Right lobe of liver (tissue), 6 donors: ENCODE measurements around the gene SPRR1A. TPM values are rescaled to one million over a fixed set of nuclear protein-coding genes. Genes with fewer than 3 reads are reported as not detected.

Source experiments
- ATAC-seq, 4 donors: fragments of 200-7000 bp; cut with Tn5 transposase; one replicate each; pipeline ENCODE4 v1.9.1; 2020; ENCODE audit warnings: mild to moderate bottlenecking in 4 of 4, moderate library complexity in 4 of 4
- DNase-seq, 3 donors: peaks; one replicate each; pipeline ENCODE4 v3.0.0-alpha.2; 2020
- H3K27ac ChIP-seq, 3 donors: fragments of 200-600 bp; one replicate each; pipeline ENCODE4 v1.8.0; 2022
- H3K27me3 ChIP-seq, 2 donors: fragments of 200-600 bp; one replicate each; pipeline ENCODE4 v1.8.0; 2022
- H3K36me3 ChIP-seq, 4 donors: fragments of 200-600 bp; sonication (generic) in 1 of 4; one replicate each; pipeline versions ENCODE4 v1.5.1 to v1.8.0; 2017 to 2022; ENCODE audit warnings: control low read depth in 1 of 4
- H3K4me1 ChIP-seq, 4 donors: fragments of 200-600 bp; sonication (generic) in 1 of 4; one replicate each; pipeline versions ENCODE4 v1.5.1 to v1.8.0; 2017 to 2022; ENCODE audit warnings: control low read depth in 1 of 4
- H3K4me3 ChIP-seq, 3 donors: fragments of 200-600 bp; one replicate each; pipeline ENCODE4 v1.8.0; 2022
- H3K9me3 ChIP-seq, 4 donors: fragments of 200-600 bp; sonication (generic) in 1 of 4; one replicate each; pipeline versions ENCODE4 v1.5.1 to v1.8.0; 2017 to 2022; ENCODE audit warnings: control low read depth in 1 of 4
- CTCF ChIP-seq, 4 donors: fragments of 200-600 bp in 3 of 4; fragments of 450-650 bp in 1 of 4; IDR thresholded peaks; one replicate each; pipeline versions ENCODE4 v1.5.1 to v1.8.0; 2016 to 2022; ENCODE audit warnings: antibody characterized with exemption in 4 of 4, mild to moderate bottlenecking in 2 of 4
- POLR2A ChIP-seq: fragments of 450-650 bp; IDR thresholded peaks from one replicate; pipeline ENCODE4 v1.6.1; 2017; ENCODE audit warnings: antibody characterized with exemption, mild to moderate bottlenecking
- WGBS: methylation state at CpG from one replicate; pipeline ENCODE4 v1.1.6; 2018; ENCODE audit warnings: low coverage, low lambda C conversion rate; ENCODE audit not compliant: insufficient coverage; ENCODE audit errors: missing lambda C conversion rate; 5-methylcytosine and 5-hydroxymethylcytosine counted together
- intact Hi-C, 2 donors: fragments of 100-400 bp; cut with DNase I; formaldehyde crosslinking; loops; one replicate each; pipeline versions ENCODE4 v1.11.2 to v1.14.1; 2022
- total RNA-seq, 6 experiments: library from RNA; depleted of rRNA in 2 of 6; stranded (reverse); fragments of >200 nt in 2 of 6; fragmentation: NEBNext Ultra II Directional in 3 of 6; extraction: Animal tissue kit (Norgen Biotek cat#: 25700) in 3 of 6; gene quantifications; one replicate each; pipeline versions ENCODE4 v1.1.0 to v1.2.4, GENCODE V29; 2016 to 2023
- donor health status: DM: no; HTN: yes; CAD: no.
- donor health status: DM: no; HTN: no; CAD: no.
- donor health status: DM: no; HTN: no; CAD: no.
- donor health status: DM: no; HTN: yes; CAD: no.
- donor health status: DM: no; HTN: yes; CAD: no.

The SPRR1A gene
- total RNA-seq, 6 experiments from 2014 or later: not detected

- Histone ChIP-seq H3K9me3 (no peaks in the 10 kb centered on the region), H3K27ac (no peak overlapping the region), H3K4me3 (no peak overlapping the region), H3K36me3 (no peaks in the 10 kb centered on the region), H3K4me1 (no peaks in the 10 kb centered on the region), H3K27me3 (no peaks in the 10 kb centered on the region)
- intact Hi-C loops: no loop called here
- no peak for TF ChIP-seq CTCF (IDR thresholded peaks at IDR 0.05)
- no peak for TF ChIP-seq POLR2A
- WGBS: 18% methylated on average over 5 of the region's 5 CpGs
- no peak for DNase-seq
- no peak for ATAC-seq
Observed at GRCh38 chr1:152996633-152997400, 12.9 kb downstream of the SPRR1A start.

- no peak for TF ChIP-seq CTCF (IDR thresholded peaks at IDR 0.05)
- no peak for TF ChIP-seq POLR2A
- no peak for ATAC-seq
- DNase-seq: no peak
- no peaks in the 10 kb centered on the region for H3K36me3 ChIP-seq
- no peaks in the 10 kb centered on the region for H3K4me1 ChIP-seq
- WGBS: 41% methylated on average over 7 of the region's 7 CpGs
- H3K27ac ChIP-seq: no peak overlapping the region
- no peak overlapping the region for H3K4me3 ChIP-seq
- intact Hi-C loops: no loop called here
- no peaks in the 10 kb centered on the region for H3K9me3 ChIP-seq
- no peaks in the 10 kb centered on the region for H3K27me3 ChIP-seq
Observed at GRCh38 chr1:152997901-152998300, 14.0 kb downstream of the SPRR1A start.

GRCh38 chr1:152998476-152998875, 14.6 kb downstream of the SPRR1A start:
- no peaks in the 10 kb centered on the region for H3K9me3 ChIP-seq
- ATAC-seq: no peak
- H3K27ac ChIP-seq: no peak overlapping the region
- no peaks in the 10 kb centered on the region for H3K36me3 ChIP-seq
- H3K4me3 ChIP-seq: no peak overlapping the region
- H3K27me3 ChIP-seq: no peaks in the 10 kb centered on the region
- DNase-seq: no peak
- no peaks in the 10 kb centered on the region for H3K4me1 ChIP-seq
- 68% methylated on average over 3 of the region's 4 CpGs for WGBS
- intact Hi-C loops: no loop called here
- TF ChIP-seq POLR2A (no peak), CTCF (IDR thresholded peaks at IDR 0.05) (no peak)

- Histone ChIP-seq H3K27ac (no peak overlapping the region), H3K36me3 (no peaks in the 10 kb centered on the region), H3K9me3 (no peaks in the 10 kb centered on the region), H3K4me3 (no peak overlapping the region), H3K4me1 (no peaks in the 10 kb centered on the region), H3K27me3 (no peaks in the 10 kb centered on the region)
- WGBS: 61% methylated on average over 4 of the region's 6 CpGs
- DNase-seq: no peak
- TF ChIP-seq POLR2A (no peak), CTCF (IDR thresholded peaks at IDR 0.05) (no peak)
- no peak for ATAC-seq
- intact Hi-C loops: no loop called here
Observed at GRCh38 chr1:152999818-153000217, 15.9 kb downstream of the SPRR1A start.
